Bronchial epithelial cell (primary cell): Measurements from ENCODE around the gene GAD1. TPM values are rescaled to one million over a fixed set of nuclear protein-coding genes. Genes with fewer than 3 reads are reported as not detected.

Experiments
- DNase-seq: peaks from one replicate; pipeline ENCODE4 v3.0.0-alpha.2; 2010; ENCODE audit warnings: low read depth
- FAIRE-seq: peaks from 2 replicates; lab custom pipeline; 2011; peaks lifted over from hg19 to GRCh38; lab: Jason Lieb, UNC
- H3K27me3 ChIP-seq: 2 replicates; pipeline ENCODE4 v1.5.1; 2011; ENCODE audit warnings: low read length; ENCODE audit not compliant: control insufficient read depth, insufficient read depth
- H3K36me3 ChIP-seq: 2 replicates; pipeline ENCODE4 v1.5.1; 2011; ENCODE audit warnings: low read length; ENCODE audit not compliant: control insufficient read depth, insufficient read depth
- H3K4me3 ChIP-seq: 2 replicates; pipeline ENCODE4 v1.5.1; 2011; ENCODE audit warnings: mild to moderate bottlenecking, low read depth, low read length, control low read depth
- CTCF ChIP-seq: IDR thresholded peaks from 2 replicates; pipeline ENCODE4 v1.5.1; 2011; ENCODE audit warnings: mild to moderate bottlenecking, moderate library complexity, low read length, control low read depth, inconsistent platforms; ENCODE audit not compliant: insufficient read depth, severe bottlenecking
- total RNA-seq: library from RNA; depleted of rRNA; stranded (reverse); fragments of >200 nt; gene quantifications from 2 replicates; pipeline ENCODE4 v1.2.1, GENCODE V29; 2014

GAD1 gene
- total RNA-seq, 1 donor from 2014 or later: 1.3 TPM

DNA sequence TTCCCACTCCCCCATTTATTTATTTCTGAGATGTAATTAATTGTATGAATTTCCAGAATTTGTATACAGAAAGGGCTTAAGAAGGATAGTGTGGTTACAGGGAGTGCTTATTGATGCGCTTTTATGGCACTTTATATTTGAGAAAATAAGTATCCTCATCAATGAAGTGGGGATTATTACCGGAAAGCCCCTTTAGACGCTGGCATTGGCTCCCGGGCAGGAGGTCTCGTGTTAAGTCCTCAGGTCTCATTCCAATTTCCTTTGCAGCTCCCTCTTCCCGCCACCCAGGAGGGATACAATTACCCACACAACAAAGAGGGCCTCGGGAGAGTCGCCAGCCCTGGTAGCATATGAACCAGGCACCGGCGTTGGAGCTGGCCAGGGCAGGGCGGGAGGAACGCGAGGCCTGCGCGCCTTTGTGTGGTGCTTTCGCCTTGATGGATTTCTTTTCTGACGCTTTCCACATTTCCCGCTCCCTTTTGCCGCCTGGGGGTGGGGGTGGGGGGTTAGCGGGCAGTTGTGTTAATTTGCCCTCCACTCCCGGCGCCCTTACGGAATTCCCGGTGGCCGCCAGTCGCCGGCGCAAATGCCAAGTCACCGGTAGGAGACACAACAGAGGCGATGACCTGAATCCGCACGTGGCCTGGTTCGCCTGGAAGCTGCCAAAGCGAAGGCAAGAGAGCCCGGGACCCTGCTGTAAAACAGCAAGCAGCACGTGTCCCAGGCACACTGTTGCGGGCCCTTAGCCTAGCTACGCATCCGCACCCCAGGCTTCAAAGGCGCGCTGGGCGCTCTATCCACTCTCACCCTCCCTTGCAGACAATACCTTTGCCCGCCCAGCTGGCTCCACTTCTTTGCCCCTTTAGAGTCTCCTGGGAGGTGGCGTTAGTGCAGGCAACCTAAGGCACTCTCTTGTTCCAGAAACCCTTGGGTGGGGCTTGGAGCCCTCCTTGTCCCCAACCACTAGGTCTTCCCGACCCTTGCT is 3.3 kb downstream of the GAD1 start:
- no peak for TF ChIP-seq CTCF
- Histone ChIP-seq H3K27me3 (peaks cover 74% of the 10 kb centered on the region), H3K4me3 (no peak overlapping the region), H3K36me3 (no peaks in the 10 kb centered on the region)
- no peak for FAIRE-seq
- DNase-seq: no peak

DNA sequence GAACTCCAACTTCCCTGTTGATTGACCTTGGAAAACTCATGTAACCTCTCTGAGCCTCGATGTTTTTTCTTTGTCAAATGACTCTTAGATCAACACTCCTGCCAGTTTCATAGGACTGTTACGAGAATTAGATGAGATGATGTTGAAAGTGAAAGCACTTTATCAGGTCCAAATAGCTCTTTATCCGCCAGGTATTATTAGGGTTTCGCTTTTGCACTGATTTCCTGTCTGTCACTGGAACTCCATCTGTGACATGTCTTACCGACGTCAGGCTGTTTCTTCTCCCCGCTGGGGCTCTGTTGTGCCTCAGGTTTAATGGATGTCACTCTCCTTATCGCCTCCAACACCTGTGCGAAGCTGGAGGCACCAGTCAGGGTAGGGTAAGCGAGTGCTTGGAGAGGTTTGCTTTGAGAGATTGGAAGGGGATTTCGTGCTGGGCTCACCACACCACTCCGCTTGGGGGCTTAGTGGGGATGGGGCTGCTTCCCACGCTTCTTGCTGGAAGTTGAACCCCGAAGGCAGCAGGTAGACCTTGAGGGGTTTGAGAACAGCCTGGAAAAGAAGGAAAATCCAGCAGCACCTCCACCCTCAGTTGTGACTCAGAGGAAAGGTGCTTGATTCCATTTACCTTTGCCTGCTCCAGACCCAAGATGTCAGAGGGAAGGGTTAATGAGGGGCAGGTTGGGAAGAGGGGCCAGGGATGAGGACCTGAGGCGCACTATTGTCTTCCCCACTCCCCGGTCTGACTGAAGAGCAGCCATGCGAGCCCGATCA is 4.3 kb downstream of the GAD1 start:
- peaks cover 71% of the 10 kb centered on the region for H3K27me3 ChIP-seq
- no peaks in the 10 kb centered on the region for H3K36me3 ChIP-seq
- no peak overlapping the region for H3K4me3 ChIP-seq
- DNase-seq (no peak), FAIRE-seq (no peak)
- TF ChIP-seq CTCF: no peak

GRCh38 chr2:170821531-170822289 is 5.0 kb downstream of the GAD1 start:
- DNase-seq (no peak), FAIRE-seq (no peak)
- peaks cover 72% of the 10 kb centered on the region for H3K27me3 ChIP-seq
- TF ChIP-seq CTCF: no peak
- no peak overlapping the region for H3K4me3 ChIP-seq
- no peaks in the 10 kb centered on the region for H3K36me3 ChIP-seq

GRCh38 chr2:170822290-170823087 is 5.8 kb downstream of the GAD1 start:
- H3K36me3 ChIP-seq: no peaks in the 10 kb centered on the region
- peaks cover 69% of the 10 kb centered on the region for H3K27me3 ChIP-seq
- no peak for FAIRE-seq
- no peak overlapping the region for H3K4me3 ChIP-seq
- peak; percentile 34 for TF ChIP-seq CTCF
- DNase-seq: no peak
